Stimulated activated memory B cell treated with anti-CD40 and anti-IgM and Interleukin-4, amounts not matched to agents 10 μg/mL and 1 μg/mL and 100 μg/mL, for 72 hours (primary cell): Measurements from ENCODE around the gene DNAJB8.

ENCODE experiments used
- ATAC-seq: fragments of 150-1000 bp; cut with Tn5 transposase; 2 replicates; pipeline ENCODE4 v1.10.0; 2021
- H3K27ac Mint-ChIP-seq: one replicate; pipeline ENCODE4 v1.8.0; 2022; ENCODE audit warnings: mild to moderate bottlenecking, mixed read lengths
- H3K27me3 Mint-ChIP-seq: one replicate; pipeline ENCODE4 v1.8.0; 2022; ENCODE audit warnings: mixed read lengths
- H3K36me3 Mint-ChIP-seq: one replicate; pipeline ENCODE4 v1.8.0; 2022; ENCODE audit warnings: mixed read lengths
- H3K4me1 Mint-ChIP-seq: one replicate; pipeline ENCODE4 v1.8.0; 2022; ENCODE audit warnings: mixed read lengths
- H3K4me3 Mint-ChIP-seq: one replicate; pipeline ENCODE4 v1.8.0; 2022; ENCODE audit warnings: mild to moderate bottlenecking, moderate library complexity, mixed read lengths
- H3K9me3 Mint-ChIP-seq: one replicate; pipeline ENCODE4 v1.8.0; 2022; ENCODE audit warnings: mixed read lengths

Gene DNAJB8

GRCh38 chr3:128435058-128435457, 31.6 kb downstream of the DNAJB8 start:
- H3K36me3 Mint-ChIP-seq, result peaks cover 6% of the 10 kb centered on the region
- no peak for ATAC-seq
- peaks cover 3% of the 10 kb centered on the region for H3K9me3 Mint-ChIP-seq
- H3K27ac Mint-ChIP-seq, result no peak overlapping the region
- peaks cover 12% of the 10 kb centered on the region for H3K4me1 Mint-ChIP-seq
- no peak overlapping the region for H3K4me3 Mint-ChIP-seq
- H3K27me3 Mint-ChIP-seq, result peaks cover 55% of the 10 kb centered on the region

DNA sequence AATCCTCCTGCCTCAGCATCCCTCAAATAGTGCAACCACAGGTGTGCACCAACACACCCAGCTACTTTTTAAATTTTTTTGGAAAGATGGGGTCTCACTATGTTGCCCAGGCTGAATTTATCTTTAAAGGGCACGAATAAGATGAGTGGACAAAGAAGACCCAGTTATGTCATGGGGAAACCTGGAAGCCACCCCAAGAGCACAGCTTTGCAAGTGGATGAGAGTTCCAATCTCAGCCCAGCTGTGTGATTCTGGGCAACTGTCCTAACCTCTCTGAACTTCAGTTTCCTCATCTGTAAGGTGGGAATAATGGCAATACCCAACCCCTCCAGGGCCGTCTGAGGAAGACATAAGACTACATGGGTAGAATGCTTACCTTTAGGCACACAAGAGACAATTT, 32.2 kb downstream of the DNAJB8 start:
- H3K27ac Mint-ChIP-seq, result no peak overlapping the region
- ATAC-seq, result no peak
- no peak overlapping the region for H3K4me3 Mint-ChIP-seq
- H3K36me3 Mint-ChIP-seq, result peaks cover 6% of the 10 kb centered on the region
- H3K4me1 Mint-ChIP-seq, result peaks cover 12% of the 10 kb centered on the region
- peaks cover 55% of the 10 kb centered on the region for H3K27me3 Mint-ChIP-seq
- H3K9me3 Mint-ChIP-seq, result peaks cover 3% of the 10 kb centered on the region

- peaks cover 51% of the 10 kb centered on the region for H3K27me3 Mint-ChIP-seq
Measured at GRCh38 chr3:128433837-128434165, 32.9 kb downstream of the DNAJB8 start.

DNA sequence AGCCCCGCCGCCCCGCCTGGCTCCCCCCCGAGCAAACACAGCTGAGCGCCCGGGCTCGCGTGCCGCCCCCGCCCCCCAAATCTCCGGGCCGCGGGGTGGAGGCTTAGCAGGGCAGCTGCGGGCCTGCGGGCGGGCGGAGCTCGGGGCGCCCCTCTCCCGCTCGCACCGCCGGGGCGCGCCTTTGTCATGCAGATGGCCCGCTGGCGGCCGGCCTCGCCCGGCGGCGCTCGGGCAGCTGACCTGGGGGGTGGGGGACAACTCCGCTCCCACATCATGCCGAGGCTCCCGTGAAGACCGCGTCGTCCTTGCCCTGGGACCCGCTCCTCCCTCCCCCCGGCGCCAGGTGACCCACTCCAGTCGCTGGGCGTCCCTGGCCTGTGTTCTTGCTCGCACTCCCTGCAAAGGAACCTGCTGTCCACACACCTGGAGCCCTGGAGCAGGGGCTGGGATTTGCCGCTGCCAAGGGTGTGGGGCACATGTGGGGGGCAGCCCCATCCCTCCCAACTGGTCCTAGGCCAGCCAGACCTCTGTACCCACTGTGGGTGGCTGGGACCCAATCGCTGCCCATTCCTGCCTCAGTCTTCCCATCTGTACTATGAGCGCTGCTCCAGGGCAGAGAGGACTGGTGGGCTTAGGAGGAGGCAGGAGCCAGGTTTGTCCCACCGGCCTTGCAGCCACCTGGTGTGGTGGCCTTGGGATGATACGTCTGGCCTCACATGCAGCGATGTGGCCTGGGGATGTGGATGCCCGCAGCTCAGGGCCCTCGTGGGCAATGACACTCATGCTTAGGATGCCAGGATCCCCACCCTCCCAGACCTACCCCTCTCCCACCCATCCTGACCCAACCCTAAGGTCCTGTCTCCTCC, 33.5 kb downstream of the DNAJB8 start:
- Mint-ChIP-seq H3K4me3 (no peak overlapping the region), H3K27ac (no peak overlapping the region), H3K4me1 (peaks cover 12% of the 10 kb centered on the region), H3K27me3 (peaks cover 51% of the 10 kb centered on the region), H3K36me3 (peaks cover 6% of the 10 kb centered on the region), H3K9me3 (no peaks in the 10 kb centered on the region)
- no peak for ATAC-seq

More at GRCh38 chr3:128433837-128434165, 32.9 kb downstream of the DNAJB8 start:
- ATAC-seq, result no peak
- Mint-ChIP-seq H3K9me3 (no peaks in the 10 kb centered on the region), H3K4me1 (peaks cover 12% of the 10 kb centered on the region), H3K27ac (no peak overlapping the region), H3K36me3 (peaks cover 6% of the 10 kb centered on the region), H3K4me3 (no peak overlapping the region)

DNA sequence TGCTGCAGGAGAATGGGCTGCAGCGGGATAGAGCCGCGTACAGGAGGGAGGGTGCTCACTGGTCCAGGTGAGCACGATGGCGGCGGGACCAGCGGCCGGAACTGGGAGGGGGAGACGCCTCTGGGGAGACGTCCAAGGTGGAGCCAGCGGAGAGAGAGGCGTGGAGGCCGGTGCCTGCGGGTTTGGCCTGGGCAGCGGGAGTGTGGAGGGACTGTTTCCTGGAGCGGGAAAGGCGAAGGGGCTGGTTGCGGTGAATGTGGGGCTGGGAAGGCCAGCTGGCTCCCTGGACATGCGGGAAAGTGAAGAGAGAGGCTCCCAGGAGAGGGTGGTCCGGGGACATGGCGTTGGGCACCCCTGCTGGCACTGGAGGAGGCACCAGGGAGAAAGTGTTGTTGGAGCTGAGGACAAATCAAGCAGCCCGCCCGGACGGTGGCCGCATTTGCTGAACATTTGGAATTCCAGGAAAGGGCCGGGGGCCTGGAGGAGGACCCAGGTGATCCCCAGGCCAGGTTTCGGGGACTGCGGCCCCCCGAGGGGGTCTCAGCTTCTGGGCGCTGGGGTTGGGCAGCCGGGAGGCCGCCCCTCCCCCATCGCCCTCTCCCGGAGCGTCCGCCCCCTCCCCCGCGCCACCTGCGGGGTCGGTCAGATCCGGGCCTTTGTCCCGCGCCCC, 34.3 kb downstream of the DNAJB8 start:
- Mint-ChIP-seq H3K4me3 (peak overlapping the region; percentile 26), H3K9me3 (no peaks in the 10 kb centered on the region), H3K36me3 (peaks cover 6% of the 10 kb centered on the region), H3K27me3 (peaks cover 59% of the 10 kb centered on the region), H3K27ac (no peak overlapping the region), H3K4me1 (peaks cover 12% of the 10 kb centered on the region)
- ATAC-seq, result no peak

GRCh38 chr3:128431803-128432300, 34.8 kb downstream of the DNAJB8 start:
- no peak overlapping the region for H3K4me3 Mint-ChIP-seq

DNA sequence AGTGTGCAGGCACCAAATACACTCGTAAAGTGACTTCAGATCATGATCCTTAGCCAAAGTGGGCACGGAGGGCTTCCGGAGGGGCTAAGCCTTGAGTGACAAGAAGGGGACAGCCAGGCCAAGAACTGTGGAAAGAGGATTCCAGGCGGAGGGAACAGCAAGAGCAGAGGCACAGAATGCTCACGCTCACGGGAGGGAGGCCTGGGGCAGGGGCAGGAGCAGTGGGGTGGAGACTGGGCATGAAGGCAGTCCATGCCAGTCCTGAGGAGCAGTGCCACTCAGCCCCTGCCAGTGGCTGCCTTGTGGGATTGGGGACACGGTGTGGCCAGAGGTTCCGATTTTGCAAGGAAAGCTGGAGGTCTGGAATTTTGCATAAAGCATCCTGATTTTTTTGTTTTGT, 36.0 kb downstream of the DNAJB8 start:
- Mint-ChIP-seq H3K4me3 (no peak overlapping the region), H3K36me3 (peaks cover 6% of the 10 kb centered on the region), H3K9me3 (no peaks in the 10 kb centered on the region), H3K27me3 (peaks cover 64% of the 10 kb centered on the region), H3K4me1 (peaks cover 12% of the 10 kb centered on the region), H3K27ac (no peak overlapping the region)
- ATAC-seq, result no peak

More at GRCh38 chr3:128431803-128432300, 34.8 kb downstream of the DNAJB8 start:
- Mint-ChIP-seq H3K27ac (no peak overlapping the region), H3K27me3 (peaks cover 64% of the 10 kb centered on the region), H3K9me3 (no peaks in the 10 kb centered on the region), H3K36me3 (peaks cover 6% of the 10 kb centered on the region), H3K4me1 (peaks cover 12% of the 10 kb centered on the region)
- ATAC-seq, result no peak

DNA sequence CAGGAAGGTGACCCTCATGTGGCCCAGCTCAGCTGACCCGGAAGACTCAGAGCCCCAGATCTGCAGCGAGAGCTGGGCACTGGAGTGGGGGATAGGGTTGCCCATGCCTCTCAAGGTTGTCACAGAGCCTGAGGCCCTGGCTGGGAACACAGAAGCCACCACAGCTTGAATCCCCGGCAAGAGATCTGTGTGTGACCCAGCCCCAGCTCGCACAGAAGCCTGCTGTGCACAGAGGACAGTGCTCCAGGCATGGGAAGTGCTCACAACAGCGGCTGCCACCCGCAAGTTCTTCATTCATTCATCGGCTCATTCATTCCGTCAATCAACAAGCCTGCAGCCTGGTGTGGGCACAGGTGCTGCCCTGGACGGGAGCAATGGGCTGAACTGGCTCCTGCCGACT, 36.4 kb downstream of the DNAJB8 start:
- ATAC-seq, result no peak
- H3K27me3 Mint-ChIP-seq, result peaks cover 64% of the 10 kb centered on the region
- H3K9me3 Mint-ChIP-seq, result no peaks in the 10 kb centered on the region

GRCh38 chr3:128429751-128430150, 36.9 kb downstream of the DNAJB8 start:
- no peak overlapping the region for H3K4me3 Mint-ChIP-seq
- peaks cover 12% of the 10 kb centered on the region for H3K4me1 Mint-ChIP-seq
- peaks cover 64% of the 10 kb centered on the region for H3K27me3 Mint-ChIP-seq

More for the DNA sequence above, 36.4 kb downstream of the DNAJB8 start:
- peaks cover 6% of the 10 kb centered on the region for H3K36me3 Mint-ChIP-seq
- peaks cover 12% of the 10 kb centered on the region for H3K4me1 Mint-ChIP-seq
- H3K27ac Mint-ChIP-seq, result no peak overlapping the region
- no peak overlapping the region for H3K4me3 Mint-ChIP-seq

GRCh38 chr3:128429275-128429674, 37.4 kb downstream of the DNAJB8 start:
- Mint-ChIP-seq H3K27me3 (peaks cover 64% of the 10 kb centered on the region), H3K9me3 (no peaks in the 10 kb centered on the region), H3K4me3 (no peak overlapping the region), H3K4me1 (peaks cover 12% of the 10 kb centered on the region), H3K36me3 (peaks cover 6% of the 10 kb centered on the region), H3K27ac (no peak overlapping the region)
- ATAC-seq, result no peak

More at GRCh38 chr3:128429751-128430150, 36.9 kb downstream of the DNAJB8 start:
- Mint-ChIP-seq H3K27ac (no peak overlapping the region), H3K9me3 (no peaks in the 10 kb centered on the region), H3K36me3 (peaks cover 6% of the 10 kb centered on the region)
- ATAC-seq, result no peak

DNA sequence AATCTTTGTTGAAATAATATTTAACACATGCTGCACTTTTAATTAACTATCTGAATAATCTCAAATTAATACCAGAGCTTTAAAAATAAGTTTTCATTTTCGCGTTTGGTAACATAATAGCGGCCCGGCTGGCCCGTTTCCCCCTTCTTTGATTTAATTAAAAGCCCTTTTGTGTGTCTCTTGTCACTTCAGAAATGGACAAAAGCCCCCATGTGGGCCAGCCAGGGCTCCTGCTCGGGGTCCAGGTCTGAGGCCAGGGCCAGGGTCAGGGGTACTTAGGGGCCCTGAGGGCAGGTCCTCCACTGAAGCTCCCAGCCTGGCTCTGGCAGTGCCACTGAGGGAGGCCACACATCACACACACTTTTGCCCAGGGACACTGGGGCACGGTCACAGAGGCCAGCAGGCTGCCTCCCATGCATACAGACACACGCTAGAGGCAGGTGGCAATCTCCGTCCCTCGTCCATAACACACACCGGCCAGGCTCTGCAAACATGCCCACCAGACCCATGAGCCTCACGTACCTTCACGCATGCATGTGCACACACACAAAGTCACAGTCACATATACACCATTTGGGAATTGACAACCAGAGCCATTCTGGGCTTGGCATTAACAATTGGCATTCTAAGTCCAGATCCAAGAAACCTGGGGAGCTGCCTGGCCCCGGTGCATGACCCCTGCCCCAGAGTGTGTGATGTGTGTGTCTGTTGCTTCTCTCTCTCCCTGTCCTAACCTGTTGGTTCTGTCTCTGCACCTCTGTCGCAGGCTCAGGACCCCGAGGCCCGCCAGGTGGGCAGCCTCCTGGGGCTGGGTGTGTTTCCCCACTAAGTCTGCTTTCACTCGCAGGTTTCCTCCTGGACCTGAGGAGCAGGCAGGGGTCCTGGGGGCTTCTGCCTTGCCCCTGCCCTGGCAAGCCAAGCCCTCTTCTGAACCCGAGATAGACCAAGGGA, 38.5 kb downstream of the DNAJB8 start:
- Mint-ChIP-seq H3K27ac (no peak overlapping the region), H3K36me3 (peaks cover 6% of the 10 kb centered on the region), H3K4me1 (peaks cover 12% of the 10 kb centered on the region), H3K4me3 (no peak overlapping the region), H3K27me3 (peaks cover 55% of the 10 kb centered on the region), H3K9me3 (no peaks in the 10 kb centered on the region)
- no peak for ATAC-seq

- peaks cover 6% of the 10 kb centered on the region for H3K36me3 Mint-ChIP-seq
- H3K9me3 Mint-ChIP-seq, result no peaks in the 10 kb centered on the region
- peaks cover 9% of the 10 kb centered on the region for H3K4me1 Mint-ChIP-seq
- no peak overlapping the region for H3K4me3 Mint-ChIP-seq
- no peak for ATAC-seq
- no peak overlapping the region for H3K27ac Mint-ChIP-seq
- H3K27me3 Mint-ChIP-seq, result peaks cover 51% of the 10 kb centered on the region
Measured at GRCh38 chr3:128427175-128427857, 39.4 kb downstream of the DNAJB8 start.

DNA sequence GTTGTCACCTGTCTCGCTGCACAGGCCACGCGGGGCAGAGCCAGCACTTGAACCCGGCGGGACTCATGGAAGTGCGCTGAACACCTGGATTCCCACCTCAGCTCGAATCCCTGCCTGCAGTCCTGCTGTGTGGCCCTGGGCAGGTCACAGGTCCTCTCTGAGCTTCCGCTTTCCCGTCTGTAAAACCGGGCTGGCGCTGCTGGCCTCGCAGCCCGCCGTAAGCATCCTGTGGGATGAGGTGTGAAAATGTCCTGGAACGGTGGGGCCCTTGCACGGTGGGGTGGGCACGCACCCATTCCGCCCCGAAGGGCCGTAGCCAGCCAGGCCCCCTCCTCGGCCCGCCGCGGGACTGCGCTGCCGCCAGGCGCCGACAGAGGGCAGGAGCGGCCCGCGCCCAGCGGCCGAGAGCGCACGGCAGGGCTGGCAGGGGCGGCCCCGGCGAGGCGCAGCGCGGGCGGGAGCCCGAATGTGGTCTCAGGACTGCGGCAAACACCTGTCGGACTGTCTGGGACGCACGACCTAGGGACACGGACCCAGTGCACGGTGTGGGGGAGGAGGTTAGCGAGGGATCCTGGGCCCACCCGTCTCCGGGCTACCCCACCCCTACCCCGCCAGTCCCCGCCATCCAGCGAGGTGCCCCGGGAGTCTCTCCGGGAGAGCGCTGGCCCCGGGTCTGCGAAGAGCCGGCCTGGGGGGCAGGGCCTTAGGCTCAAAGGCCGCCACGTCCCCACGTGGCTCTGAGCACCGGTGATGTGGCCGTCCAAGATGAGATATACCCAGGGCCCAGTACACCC, 40.4 kb downstream of the DNAJB8 start:
- no peak overlapping the region for H3K27ac Mint-ChIP-seq
- no peak overlapping the region for H3K4me3 Mint-ChIP-seq
- peaks cover 41% of the 10 kb centered on the region for H3K27me3 Mint-ChIP-seq
- ATAC-seq, result peak; percentile 77
- H3K9me3 Mint-ChIP-seq, result no peaks in the 10 kb centered on the region
- no peaks in the 10 kb centered on the region for H3K4me1 Mint-ChIP-seq
- no peaks in the 10 kb centered on the region for H3K36me3 Mint-ChIP-seq

- no peaks in the 10 kb centered on the region for H3K36me3 Mint-ChIP-seq
- no peak overlapping the region for H3K4me3 Mint-ChIP-seq
- no peaks in the 10 kb centered on the region for H3K9me3 Mint-ChIP-seq
- no peak overlapping the region for H3K27ac Mint-ChIP-seq
- peaks cover 36% of the 10 kb centered on the region for H3K27me3 Mint-ChIP-seq
- no peak for ATAC-seq
- H3K4me1 Mint-ChIP-seq, result no peaks in the 10 kb centered on the region
Measured at GRCh38 chr3:128425846-128426127, 40.9 kb downstream of the DNAJB8 start.
